ENCODE measurements around the gene EME2.

Gene EME2

DNA sequence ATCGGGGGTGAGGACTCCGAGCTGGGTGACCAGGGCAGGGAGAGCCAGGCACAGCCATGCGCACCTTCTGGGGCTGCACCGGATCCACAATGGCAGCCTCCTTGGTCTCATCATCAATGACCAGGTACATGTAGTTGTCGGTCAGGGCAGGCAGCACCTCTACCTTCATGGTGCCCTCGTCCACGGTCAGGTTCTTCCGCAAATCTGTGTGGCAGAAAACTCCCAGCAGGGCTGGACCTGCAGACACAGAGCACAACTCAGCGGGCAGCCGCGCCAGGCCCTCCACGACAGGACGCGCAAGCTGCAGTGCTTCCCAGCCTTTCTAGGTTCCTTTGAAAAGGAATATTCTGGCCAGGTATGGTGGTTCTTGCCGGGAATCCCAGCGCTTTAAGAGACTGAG lies 50.2 kb downstream of the EME2 start:
- no peak for DNase-seq (ENCODE audit: insufficient read length, low spot score)
- FAIRE-seq = no peak
- TF ChIP-seq, protein P1, sequence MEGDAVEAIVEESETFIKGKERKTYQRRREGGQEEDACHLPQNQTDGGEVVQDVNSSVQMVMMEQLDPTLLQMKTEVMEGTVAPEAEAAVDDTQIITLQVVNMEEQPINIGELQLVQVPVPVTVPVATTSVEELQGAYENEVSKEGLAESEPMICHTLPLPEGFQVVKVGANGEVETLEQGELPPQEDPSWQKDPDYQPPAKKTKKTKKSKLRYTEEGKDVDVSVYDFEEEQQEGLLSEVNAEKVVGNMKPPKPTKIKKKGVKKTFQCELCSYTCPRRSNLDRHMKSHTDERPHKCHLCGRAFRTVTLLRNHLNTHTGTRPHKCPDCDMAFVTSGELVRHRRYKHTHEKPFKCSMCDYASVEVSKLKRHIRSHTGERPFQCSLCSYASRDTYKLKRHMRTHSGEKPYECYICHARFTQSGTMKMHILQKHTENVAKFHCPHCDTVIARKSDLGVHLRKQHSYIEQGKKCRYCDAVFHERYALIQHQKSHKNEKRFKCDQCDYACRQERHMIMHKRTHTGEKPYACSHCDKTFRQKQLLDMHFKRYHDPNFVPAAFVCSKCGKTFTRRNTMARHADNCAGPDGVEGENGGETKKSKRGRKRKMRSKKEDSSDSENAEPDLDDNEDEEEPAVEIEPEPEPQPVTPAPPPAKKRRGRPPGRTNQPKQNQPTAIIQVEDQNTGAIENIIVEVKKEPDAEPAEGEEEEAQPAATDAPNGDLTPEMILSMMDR (IDR thresholded peaks at IDR 0.05; ENCODE audit: insufficient read depth, missing control alignments) = no peak

DNA sequence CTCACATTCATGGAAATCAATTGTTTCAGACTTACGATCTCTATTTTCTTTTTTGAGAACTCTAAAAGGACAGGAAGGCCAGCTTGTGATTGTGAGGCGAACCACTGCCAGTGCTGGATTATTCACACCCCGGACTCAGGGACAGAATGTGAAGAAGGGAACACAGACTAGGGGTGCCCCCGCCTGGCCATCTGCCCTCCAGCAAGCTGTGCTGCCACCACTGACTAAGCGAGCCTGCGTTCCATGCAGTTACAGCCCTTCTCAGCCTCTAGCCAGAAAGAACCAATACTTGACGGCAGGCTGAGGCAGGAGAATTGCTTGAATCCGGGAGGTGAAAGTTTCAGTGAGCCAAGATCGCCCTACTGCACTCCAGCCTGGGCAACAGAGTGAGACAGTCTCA lies 51.2 kb downstream of the EME2 start:
- no peak for FAIRE-seq
- peak; percentile 46 for DNase-seq (ENCODE audit: insufficient read length, low spot score)

DNA sequence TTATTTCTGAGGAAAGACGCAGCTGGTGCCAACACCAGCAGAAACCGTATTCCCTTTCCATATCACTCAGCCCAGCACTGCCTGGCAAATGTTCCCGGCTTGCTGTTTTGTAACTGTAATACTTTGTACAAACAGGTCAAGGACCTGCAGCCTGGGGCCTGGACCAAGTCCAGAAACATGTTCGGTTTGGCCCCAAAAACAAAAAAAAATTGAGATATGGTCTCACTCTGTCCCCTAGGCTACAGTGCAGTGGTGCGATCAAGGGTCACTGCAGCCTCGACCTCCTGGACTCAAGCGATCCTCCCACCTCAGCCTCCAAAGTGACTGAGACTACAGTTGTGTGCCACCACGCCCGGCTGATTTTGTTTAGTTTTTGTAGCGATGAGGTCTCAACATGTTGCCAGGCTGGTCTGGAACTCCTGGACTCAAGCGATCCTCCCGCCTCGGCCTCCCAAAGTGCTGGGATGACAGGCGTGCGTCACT lies 52.8 kb downstream of the EME2 start:
- no peak for DNase-seq (ENCODE audit: insufficient read length, low spot score)
- TF ChIP-seq, protein P1 (IDR thresholded peaks at IDR 0.05; ENCODE audit: insufficient read depth, missing control alignments) = no peak
- no peak for FAIRE-seq

More for the DNA sequence above, 51.2 kb downstream of the EME2 start:
- TF ChIP-seq, protein P1 (IDR thresholded peaks at IDR 0.05; ENCODE audit: insufficient read depth, missing control alignments) = peak; percentile 40
